HG03066 (cell line): ENCODE results near the gene ZNF646.

Experiments used
- ATAC-seq: cut with Tn5 transposase; IDR thresholded peaks from one replicate; pipeline ENCODE4 v1.9.1; 2021; ENCODE audit warnings: low read depth; ENCODE audit not compliant: unreplicated experiment

The ZNF646 gene

DNA sequence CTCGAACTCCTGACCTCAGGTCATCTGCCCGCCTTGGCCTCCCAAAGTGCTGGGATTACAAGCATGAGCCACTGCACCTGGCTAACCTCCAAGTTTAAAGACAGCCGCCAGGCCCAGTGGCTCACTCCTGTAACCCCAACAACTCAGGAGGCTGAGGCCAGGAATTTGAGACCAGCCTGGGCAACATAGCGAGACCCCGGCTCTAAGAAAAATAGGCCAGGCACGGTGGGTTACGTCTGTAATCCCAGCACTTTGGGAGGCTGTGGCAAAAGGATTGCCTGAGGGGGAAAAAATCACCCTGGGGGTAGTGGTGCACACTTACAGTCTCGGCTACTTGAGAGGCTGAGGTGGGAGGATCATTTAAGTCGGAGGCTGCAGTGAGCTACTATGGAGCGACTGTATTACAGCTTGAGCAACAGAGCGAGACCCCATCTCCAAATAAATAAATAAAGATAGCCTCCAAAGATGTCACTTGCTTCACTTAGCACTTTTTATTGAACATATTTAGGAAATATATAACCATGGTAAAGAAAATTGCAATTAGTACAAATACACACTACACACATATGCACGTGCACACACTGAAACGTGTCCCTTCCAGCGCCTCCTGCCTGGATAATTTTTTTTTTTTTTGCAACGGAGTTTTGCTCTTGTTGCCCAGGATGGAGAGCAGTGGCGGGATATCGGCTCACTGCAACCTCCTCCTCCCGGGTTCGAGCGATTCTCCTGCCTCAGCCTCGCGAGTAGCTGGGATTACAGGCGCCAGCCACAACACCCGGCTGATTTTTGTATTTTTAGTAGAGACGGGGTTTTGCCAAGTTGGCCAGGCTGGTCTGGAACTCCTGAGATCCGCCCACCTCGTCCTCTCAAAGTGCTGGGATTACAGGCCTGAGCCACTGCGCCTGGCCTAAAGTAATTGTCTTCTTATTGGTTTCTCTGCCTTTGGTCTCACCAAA is 32.6 kb downstream of the ZNF646 start:
- ATAC-seq = no peak

DNA sequence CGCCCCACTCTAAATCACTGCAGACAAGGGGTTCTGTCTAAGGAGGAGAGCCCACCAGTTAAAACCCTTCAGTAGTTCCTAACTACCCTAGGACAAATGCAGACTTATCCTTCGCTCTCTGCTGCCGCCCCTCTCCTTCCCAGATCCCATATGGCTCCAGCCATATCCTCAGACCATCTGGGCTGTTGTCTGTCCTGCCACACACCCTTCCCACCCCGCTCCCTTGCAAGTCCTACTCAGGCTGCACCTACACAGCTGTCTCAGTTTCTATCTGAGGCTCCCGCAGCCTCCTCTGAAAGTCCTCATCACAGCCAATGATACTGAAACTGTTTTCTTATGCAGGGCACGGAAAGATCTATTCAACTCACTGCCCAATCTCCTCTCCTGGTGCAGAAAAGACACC is 33.2 kb downstream of the ZNF646 start:
- peak; percentile 57 for ATAC-seq

DNA sequence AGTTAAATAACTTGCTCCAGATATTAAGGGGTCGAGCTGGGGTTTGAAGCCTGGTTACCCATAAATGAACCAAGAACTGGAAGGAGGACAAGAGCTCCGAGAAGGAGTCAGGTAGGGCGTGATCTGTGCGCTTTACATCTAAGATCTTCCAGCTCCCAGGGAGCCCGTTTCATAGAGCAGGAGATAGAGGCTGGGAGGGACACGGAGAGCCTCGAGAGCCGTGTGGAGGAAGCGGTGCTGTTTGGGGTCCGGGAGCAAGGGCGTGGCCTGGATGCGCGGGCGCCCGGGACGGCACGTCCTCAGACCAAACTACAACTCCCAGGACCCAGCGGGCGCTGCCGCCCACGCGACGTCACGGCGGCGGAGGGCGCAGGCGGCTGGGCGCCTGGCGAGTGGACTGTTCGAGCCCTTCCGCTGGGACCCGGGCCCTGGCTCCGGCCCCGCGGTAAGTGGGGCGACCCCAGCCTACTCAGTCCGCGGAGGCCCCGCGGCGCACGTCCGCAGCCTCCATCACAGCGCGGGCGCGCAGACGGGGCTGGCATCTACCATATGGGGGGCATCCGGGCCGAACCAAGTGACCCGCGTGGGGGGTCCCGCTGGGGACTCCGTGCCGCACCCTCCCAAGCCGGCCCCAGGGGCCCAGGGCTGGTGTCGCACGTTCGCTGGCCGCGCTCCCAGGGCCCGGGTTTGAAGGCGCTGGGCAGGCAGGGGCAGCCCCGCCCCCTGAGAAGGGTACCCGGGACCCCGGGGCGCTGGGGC is 34.0 kb downstream of the ZNF646 start, which contains the start of gene BCKDK:
Gene BCKDK (plus strand): TSS at position 352 of the 759 bp plus-strand sequence. CDS start 838 bp downstream, outside the sequence.
- ATAC-seq = peak; percentile 80

GRCh38 chr16:31108794-31109558 is 34.8 kb downstream of the ZNF646 start:
- ATAC-seq = no peak

GRCh38 chr16:31109622-31110021 is 35.4 kb downstream of the ZNF646 start:
- ATAC-seq = no peak

- ATAC-seq = no peak
These were observed 36.1 kb downstream of the ZNF646 start for GRCh38 chr16:31110106-31111034.

DNA sequence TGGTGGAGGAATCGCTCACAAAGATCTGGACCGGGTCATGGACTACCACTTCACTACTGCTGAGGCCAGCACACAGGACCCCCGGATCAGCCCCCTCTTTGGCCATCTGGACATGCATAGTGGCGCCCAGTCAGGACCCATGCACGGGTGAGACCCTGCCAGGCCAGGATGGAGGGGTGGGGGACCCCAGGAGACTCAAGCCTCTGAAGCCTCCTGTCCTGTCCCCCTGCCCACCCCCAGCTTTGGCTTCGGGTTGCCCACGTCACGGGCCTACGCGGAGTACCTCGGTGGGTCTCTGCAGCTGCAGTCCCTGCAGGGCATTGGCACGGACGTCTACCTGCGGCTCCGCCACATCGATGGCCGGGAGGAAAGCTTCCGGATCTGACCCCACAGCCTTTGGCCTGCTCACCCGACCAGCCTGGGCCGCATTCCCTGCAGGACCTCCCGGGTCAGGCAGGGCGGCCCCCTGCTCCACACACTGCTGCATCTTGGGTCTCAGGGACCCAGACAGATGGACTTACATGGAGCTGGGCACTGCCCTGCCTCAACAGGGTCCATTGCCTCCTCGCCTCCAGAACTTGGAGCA is 37.8 kb downstream of the ZNF646 start:
- ATAC-seq = no peak

- ATAC-seq = no peak
These were observed 38.5 kb downstream of the ZNF646 start for GRCh38 chr16:31112711-31113110.

GRCh38 chr16:31113121-31114120 is 39.2 kb downstream of the ZNF646 start:
- no peak for ATAC-seq

- ATAC-seq = no peak
These were observed 40.2 kb downstream of the ZNF646 start for GRCh38 chr16:31114468-31114867.

- peak; percentile 87 for ATAC-seq
These were observed 43.4 kb downstream of the ZNF646 start, which contains the start of gene KAT8 for GRCh38 chr16:31117384-31118222. Gene KAT8, plus strand, starts transcription at chr16:31117664. Its CDS starts 18 bp downstream, at chr16:31117682.

DNA sequence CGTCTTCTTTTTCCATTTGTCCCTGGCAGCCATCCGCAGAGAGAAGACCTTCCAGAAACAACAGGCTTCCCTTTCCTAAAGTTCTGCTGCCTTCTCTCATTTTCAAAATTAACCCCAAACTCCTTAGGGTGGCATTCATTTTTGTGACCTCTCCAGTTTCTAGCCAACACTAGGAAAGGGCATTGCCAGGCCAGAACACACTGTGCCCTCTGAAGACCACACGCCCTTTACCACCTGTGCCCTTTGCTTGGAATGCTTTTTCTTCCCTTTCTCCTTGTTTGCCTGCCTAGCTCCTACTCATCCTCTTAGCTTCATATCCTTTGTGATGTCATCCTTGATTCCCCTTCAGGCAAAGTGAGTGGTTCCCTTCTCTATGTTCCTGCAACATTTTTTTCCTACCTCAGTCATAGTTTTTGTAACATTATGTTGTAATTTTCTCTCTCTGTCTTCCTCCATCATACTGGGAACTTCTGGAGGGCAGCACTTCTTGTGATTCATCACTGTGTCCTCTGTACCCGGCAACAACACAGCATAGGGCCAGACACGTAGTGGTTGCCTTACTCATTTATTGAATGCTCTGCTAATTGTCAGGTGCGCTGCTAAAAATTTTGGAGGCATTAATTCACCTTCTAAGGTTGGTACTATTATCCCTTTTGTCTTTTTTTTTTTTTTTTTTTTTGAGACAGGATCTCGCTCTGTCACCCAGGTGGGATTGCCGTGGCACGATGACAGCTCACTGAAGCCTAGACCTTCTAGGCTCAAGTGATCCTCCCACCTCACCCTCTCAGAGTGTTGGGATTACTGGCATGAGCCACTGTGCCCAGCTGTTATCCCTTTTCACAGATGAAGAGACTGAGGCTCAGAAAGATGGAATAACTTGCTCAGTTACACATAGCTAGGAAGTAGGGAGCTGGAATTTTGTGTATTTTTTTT is 44.3 kb downstream of the ZNF646 start:
- no peak for ATAC-seq

- no peak for ATAC-seq
These were observed 45.9 kb downstream of the ZNF646 start for GRCh38 chr16:31120129-31120528.

DNA sequence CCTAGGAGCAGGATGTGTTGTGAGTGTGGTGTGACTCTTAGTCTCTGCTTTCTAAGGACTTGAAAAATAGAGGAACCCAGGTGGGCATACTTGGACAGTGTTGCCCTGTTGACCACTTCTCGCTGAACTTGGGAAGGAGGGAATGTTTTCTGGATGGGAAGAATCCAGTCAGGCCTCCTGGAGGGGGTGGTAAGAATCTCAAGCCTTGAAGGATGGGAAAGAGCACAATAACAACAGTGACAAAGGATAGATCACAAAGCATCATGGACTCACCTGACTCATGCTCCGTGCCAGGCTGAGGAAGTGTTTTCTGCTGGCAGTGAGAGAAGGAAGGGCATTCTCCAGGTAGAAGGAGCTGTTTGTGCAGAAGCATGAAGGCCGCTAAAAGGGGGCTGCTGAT is 51.6 kb downstream of the ZNF646 start:
- no peak for ATAC-seq

- ATAC-seq = no peak
These were observed 53.0 kb downstream of the ZNF646 start for GRCh38 chr16:31127182-31127581.
